ENCODE results near the gene FRAT1.

DNA sequence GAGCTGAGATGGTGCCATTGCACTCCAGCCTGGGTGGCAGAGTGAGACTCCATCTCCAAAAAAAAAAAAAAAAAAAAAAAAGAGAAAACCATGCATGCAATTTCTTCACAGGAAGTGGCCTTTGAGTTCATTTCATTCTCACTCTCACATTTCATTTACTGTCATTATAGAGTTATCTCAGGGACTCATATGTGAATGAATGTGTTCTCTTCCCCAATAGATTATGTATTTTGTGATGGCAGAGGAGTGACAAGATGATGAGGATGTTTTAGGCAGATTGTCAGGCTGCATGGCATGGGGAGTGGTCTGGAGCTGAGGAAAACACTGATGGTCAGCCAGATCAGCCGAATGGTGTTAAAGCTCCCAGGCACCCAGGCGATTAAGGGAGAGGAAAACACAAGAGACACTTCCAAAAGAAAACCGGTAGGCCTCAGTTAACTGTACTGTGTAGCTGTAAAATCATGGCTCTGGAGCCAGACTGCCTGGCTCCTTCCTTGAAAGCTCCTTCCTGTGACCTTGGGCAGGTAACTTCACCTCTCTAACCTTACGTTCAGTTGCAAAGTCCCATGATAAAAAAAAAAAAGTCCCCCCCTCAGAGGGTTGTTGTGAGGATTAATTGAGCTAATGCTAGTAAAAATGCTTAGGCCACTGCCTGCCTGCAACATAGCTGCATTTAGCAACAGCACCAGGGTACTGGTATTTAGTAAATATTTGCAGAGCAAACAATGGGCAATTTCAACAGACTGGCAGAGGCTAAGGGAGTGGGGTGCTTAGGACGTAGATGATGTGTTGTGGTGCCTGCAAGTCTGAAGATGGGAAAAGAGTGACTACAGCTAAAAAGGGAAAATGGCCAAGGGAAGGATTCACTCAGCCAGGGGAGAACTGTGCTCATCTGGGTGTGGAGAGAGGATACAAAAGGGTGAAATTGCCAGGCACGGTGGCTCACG, 8.6 kb downstream of the FRAT1 start:
- TF ChIP-seq SMARCE1 (IDR thresholded peaks at IDR 0.05; ENCODE audit: borderline replicate concordance) (no peak), ZNF430 (CRISPR knock-in tag; IDR thresholded peaks at IDR 0.05) (no peak; the same call in 1 of the 2 replicates), ATF4 (CRISPR knock-in tag; IDR thresholded peaks at IDR 0.05) (peak in 1 of 2 experiments; percentile 73; a peak in 2 of 4 replicates), HNRNPLL (IDR thresholded peaks at IDR 0.05; ENCODE audit: low read depth, low read length, poor library complexity, severe bottlenecking) (no peak), ZNF572 (CRISPR knock-in tag; IDR thresholded peaks at IDR 0.05) (no peak), NFIC (IDR thresholded peaks at IDR 0.05; ENCODE audit: low read length) (peak; percentile 84), ZNF24 (IDR thresholded peaks at IDR 0.05) (no peak), XRCC5 (optimal IDR thresholded peaks at IDR 0.05; ENCODE audit: low read length) (peak; percentile 42)
- TF ChIP-seq, protein P1, sequence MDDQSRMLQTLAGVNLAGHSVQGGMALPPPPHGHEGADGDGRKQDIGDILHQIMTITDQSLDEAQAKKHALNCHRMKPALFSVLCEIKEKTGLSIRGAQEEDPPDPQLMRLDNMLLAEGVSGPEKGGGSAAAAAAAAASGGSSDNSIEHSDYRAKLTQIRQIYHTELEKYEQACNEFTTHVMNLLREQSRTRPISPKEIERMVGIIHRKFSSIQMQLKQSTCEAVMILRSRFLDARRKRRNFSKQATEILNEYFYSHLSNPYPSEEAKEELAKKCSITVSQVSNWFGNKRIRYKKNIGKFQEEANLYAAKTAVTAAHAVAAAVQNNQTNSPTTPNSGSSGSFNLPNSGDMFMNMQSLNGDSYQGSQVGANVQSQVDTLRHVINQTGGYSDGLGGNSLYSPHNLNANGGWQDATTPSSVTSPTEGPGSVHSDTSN (CRISPR knock-in tag; IDR thresholded peaks at IDR 0.05; ENCODE audit: borderline replicate concordance) = no peak

Measured in HepG2 (cell line).